DOHH2 (cell line): ENCODE measurements around the gene C10orf105.

Experiments
- H3F3A ChIP-seq: fragments of 200-600 bp; sonication (generic), shearing (Covaris generic); 2 replicates; pipeline ENCODE4 v1.6.0; 2016; ENCODE audit warnings: antibody characterized with exemption, mild to moderate bottlenecking; ENCODE audit not compliant: control insufficient read depth, insufficient read depth
- H3K27ac ChIP-seq: fragments of 200-600 bp; sonication (generic); 2 replicates; pipeline ENCODE4 v1.5.1; 2014; ENCODE audit warnings: low read depth, mild to moderate bottlenecking, low read length, moderate library complexity
- H3K27me3 ChIP-seq: fragments of 200-600 bp; sonication (generic); 2 replicates; pipeline ENCODE4 v1.6.1; 2014; ENCODE audit warnings: mild to moderate bottlenecking, low read length, mixed read lengths; ENCODE audit not compliant: control insufficient read depth
- H3K36me3 ChIP-seq: fragments of 200-600 bp; sonication (generic); 2 replicates; pipeline ENCODE4 v1.6.1; 2014; ENCODE audit warnings: mild to moderate bottlenecking, low read length, moderate library complexity, mixed read lengths; ENCODE audit not compliant: control insufficient read depth
- H3K4me1 ChIP-seq: fragments of 200-600 bp; sonication (generic); 2 replicates; pipeline ENCODE4 v1.6.1; 2014; ENCODE audit warnings: mild to moderate bottlenecking, low read length, mixed read lengths; ENCODE audit not compliant: control insufficient read depth
- H3K4me2 ChIP-seq: fragments of 200-600 bp; sonication (generic); 2 replicates; pipeline ENCODE4 v1.6.0; 2014; ENCODE audit warnings: mild to moderate bottlenecking, low read length, moderate library complexity
- H3K4me3 ChIP-seq: fragments of 200-600 bp; sonication (generic); 2 replicates; pipeline ENCODE4 v1.5.1; 2014; ENCODE audit warnings: mild to moderate bottlenecking, low read length, mixed read lengths
- H3K79me2 ChIP-seq: fragments of 200-600 bp; sonication (generic); 2 replicates; pipeline ENCODE4 v1.6.1; 2014; ENCODE audit warnings: mild to moderate bottlenecking, low read length, mixed read lengths; ENCODE audit not compliant: control insufficient read depth
- H3K9me2 ChIP-seq: fragments of 200-600 bp; sonication (generic); replicated peaks from 2 replicates; pipeline ENCODE4 v1.6.1; 2014; ENCODE audit warnings: mild to moderate bottlenecking, low read length, mixed read lengths; ENCODE audit not compliant: control insufficient read depth
- H3K9me3 ChIP-seq: fragments of 200-600 bp; sonication (generic); 2 replicates; pipeline ENCODE4 v1.6.1; 2014; ENCODE audit warnings: antibody characterized with exemption, low read length, mixed read lengths; ENCODE audit not compliant: control insufficient read depth, insufficient read depth
- H4K20me1 ChIP-seq: fragments of 200-600 bp; sonication (generic); 2 replicates; pipeline ENCODE4 v1.6.0; 2014; ENCODE audit warnings: low read depth, mild to moderate bottlenecking, antibody characterized with exemption, low read length, moderate library complexity; ENCODE audit not compliant: control insufficient read depth, insufficient read depth
- CTCF ChIP-seq: fragments of 200-600 bp; sonication (generic); IDR thresholded peaks from one replicate; pipeline ENCODE4 v1.5.1; 2014; ENCODE audit warnings: antibody characterized with exemption, mild to moderate bottlenecking, low read depth, low read length; ENCODE audit not compliant: poor library complexity, severe bottlenecking
- EZH2phosphoT487 ChIP-seq: fragments of 200-600 bp; sonication (generic); IDR thresholded peaks from 2 replicates; pipeline ENCODE4 v1.6.1; 2017; ENCODE audit warnings: borderline replicate concordance, mild to moderate bottlenecking, antibody characterized with exemption, low read length, moderate library complexity, mixed read lengths

Gene C10orf105

GRCh38 chr10:71713135-71714030 is 6.2 kb downstream of the C10orf105 start:
- H3K4me2 ChIP-seq, result no peak overlapping the region
- H3K9me3 ChIP-seq, result no peaks in the 10 kb centered on the region
- no peaks in the 10 kb centered on the region for H3K36me3 ChIP-seq
- H3K79me2 ChIP-seq, result no peaks in the 10 kb centered on the region
- no peaks in the 10 kb centered on the region for H4K20me1 ChIP-seq
- no peak overlapping the region for H3K27ac ChIP-seq
- peaks cover 2% of the 10 kb centered on the region; the same call in 1 of the 2 replicates for H3K27me3 ChIP-seq
- no peaks in the 10 kb centered on the region for H3K9me2 ChIP-seq
- no peaks in the 10 kb centered on the region for H3F3A ChIP-seq
- peaks cover 14% of the 10 kb centered on the region for H3K4me1 ChIP-seq
- H3K4me3 ChIP-seq, result no peak overlapping the region
- TF ChIP-seq EZH2phosphoT487 (no peak), CTCF (no peak)

GRCh38 chr10:71712572-71713134 is 6.9 kb downstream of the C10orf105 start:
- Histone ChIP-seq H3K9me3 (no peaks in the 10 kb centered on the region), H3K27me3 (peaks cover 3% of the 10 kb centered on the region; the same call in 1 of the 2 replicates), H3K79me2 (no peaks in the 10 kb centered on the region), H3K4me2 (no peak overlapping the region), H3K36me3 (no peaks in the 10 kb centered on the region), H3F3A (no peaks in the 10 kb centered on the region), H3K9me2 (no peaks in the 10 kb centered on the region), H3K27ac (no peak overlapping the region), H3K4me1 (peaks cover 14% of the 10 kb centered on the region), H3K4me3 (no peak overlapping the region), H4K20me1 (no peaks in the 10 kb centered on the region)
- TF ChIP-seq EZH2phosphoT487 (no peak), CTCF (no peak)

GRCh38 chr10:71712170-71712569 is 7.4 kb downstream of the C10orf105 start:
- Histone ChIP-seq H3F3A (no peaks in the 10 kb centered on the region), H3K36me3 (no peaks in the 10 kb centered on the region), H3K4me2 (no peak overlapping the region), H3K9me2 (no peaks in the 10 kb centered on the region), H3K4me1 (peaks cover 14% of the 10 kb centered on the region), H3K9me3 (no peaks in the 10 kb centered on the region), H3K4me3 (no peak overlapping the region), H3K27ac (no peak overlapping the region), H4K20me1 (no peaks in the 10 kb centered on the region), H3K27me3 (peaks cover 3% of the 10 kb centered on the region; the same call in 1 of the 2 replicates), H3K79me2 (no peaks in the 10 kb centered on the region)
- no peak for TF ChIP-seq EZH2phosphoT487
- TF ChIP-seq CTCF, result no peak
